ENCODE data around the gene PIGL.
"Not testable (repeated sequence)": the region's sequence is repeated elsewhere in the genome, so short reads cannot be mapped to it uniquely, and the experiment has no call there.

The PIGL gene

DNA sequence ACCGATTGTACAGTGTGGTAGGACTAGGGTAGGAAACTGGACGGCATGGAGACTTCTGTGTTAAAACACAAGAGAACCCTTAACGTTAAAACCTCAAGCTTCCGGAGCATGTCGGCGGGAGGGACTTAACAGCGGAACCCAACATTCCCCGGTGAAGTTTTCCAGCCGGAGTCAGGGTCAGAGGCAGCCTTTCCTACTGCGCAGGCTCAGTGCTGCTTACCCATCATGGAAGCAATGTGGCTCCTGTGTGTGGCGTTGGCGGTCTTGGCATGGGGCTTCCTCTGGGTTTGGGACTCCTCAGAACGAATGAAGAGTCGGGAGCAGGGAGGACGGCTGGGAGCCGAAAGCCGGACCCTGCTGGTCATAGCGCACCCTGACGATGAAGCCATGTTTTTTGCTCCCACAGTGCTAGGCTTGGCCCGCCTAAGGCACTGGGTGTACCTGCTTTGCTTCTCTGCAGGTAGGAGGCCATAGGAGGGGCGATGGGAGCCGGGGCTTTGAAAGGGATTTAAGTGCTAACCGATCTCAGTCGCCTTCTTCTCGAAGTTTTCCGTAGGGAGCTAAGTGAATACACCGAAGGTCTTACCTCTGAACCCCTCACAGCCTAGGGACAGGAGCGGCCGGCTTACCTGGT is at the start of gene PIGL:
Gene PIGL (plus strand): TSS at position 209 of the 634 bp plus-strand sequence. CDS start 17 bp downstream, at position 226.
- peak; percentile 67 for ATAC-seq
- H3K36me3 Mint-ChIP-seq, result peaks cover 40% of the 10 kb centered on the region
- no peaks in the 10 kb centered on the region for H3K9me3 Mint-ChIP-seq
- peak within 1 kb of the TSS; percentile 92 for H3K27ac Mint-ChIP-seq
- H3K4me1 Mint-ChIP-seq, result peaks cover 19% of the 10 kb centered on the region
- H3K4me3 Mint-ChIP-seq, result peak within 1 kb of the TSS; percentile 87
- peak; percentile 71 to 94 for DNase-seq (ENCODE audit: low spot score in 2 of 2)

DNA sequence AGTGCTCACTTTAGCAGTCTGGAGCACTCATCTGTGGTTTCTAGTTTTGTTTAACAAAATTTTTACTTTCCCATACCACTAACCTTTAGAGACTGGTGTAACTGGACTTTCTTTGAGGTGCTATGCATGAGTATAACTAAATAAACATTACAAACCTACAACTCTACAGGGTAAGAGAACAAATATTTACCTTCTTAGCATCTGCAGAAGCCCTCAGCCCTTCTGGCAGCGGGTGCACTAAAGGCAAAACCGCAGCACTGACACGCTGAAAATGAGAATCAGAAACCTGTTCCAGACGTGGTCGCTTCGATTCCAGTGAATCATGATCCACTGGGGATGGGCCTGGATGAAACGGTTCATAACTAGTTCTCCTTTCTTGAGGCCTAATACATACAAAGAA is 45.4 kb upstream of the PIGL start:
- Mint-ChIP-seq H3K4me1 (peaks cover 12% of the 10 kb centered on the region), H3K36me3 (peaks cover 73% of the 10 kb centered on the region), H3K9me3 (no peaks in the 10 kb centered on the region), H3K4me3 (no peak overlapping the region), H3K27ac (no peak overlapping the region)
- ATAC-seq, result no peak
- no peak for DNase-seq (ENCODE audit: low spot score in 2 of 2)

DNA sequence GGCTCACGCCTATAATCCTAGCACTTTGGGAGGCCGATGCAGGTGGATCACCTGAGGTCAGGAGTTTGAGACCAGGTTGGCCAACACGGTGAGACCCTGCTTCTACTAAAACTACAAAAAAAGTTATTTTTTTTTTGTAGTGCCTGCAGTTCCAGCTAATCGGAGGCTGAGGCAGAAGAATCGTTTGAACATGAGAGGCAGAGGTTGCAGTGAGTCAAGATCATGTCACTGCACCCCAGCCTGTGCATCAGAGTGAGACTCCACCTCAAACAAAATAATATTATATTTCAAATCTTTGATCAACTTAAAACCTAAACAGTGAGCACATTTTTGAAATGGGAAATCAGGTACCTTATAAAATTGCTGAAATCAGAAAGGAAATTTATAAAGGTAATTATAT is 38.2 kb upstream of the PIGL start:
- Mint-ChIP-seq H3K4me1 (peaks cover 5% of the 10 kb centered on the region), H3K9me3 (no peaks in the 10 kb centered on the region)
- DNase-seq (ENCODE audit: low spot score in 2 of 2), result no peak

DNA sequence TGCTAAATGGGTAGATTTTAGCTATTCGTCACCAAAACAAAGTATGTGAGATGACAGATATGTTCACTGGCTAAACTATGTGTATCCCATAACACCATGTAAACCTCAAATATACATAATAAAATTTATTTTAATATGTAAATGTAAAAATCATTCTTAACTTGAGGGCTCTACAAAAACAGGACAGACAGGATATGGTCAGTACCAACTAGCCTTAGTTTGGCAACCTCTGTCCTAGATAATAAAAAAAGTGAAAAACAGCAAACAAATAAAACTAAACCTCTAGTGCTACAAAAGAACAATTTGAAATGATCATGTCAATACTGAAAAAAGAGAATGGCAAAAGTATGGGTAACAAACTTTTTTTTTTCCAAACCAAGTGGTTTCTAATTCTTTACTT is 35.4 kb upstream of the PIGL start:
- H3K36me3 Mint-ChIP-seq, result peaks cover 69% of the 10 kb centered on the region
- peaks cover 19% of the 10 kb centered on the region for H3K4me1 Mint-ChIP-seq
- H3K4me3 Mint-ChIP-seq, result no peak overlapping the region
- ATAC-seq (no peak), DNase-seq (ENCODE audit: low spot score in 2 of 2) (no peak)
- no peak overlapping the region for H3K27ac Mint-ChIP-seq
- H3K9me3 Mint-ChIP-seq, result no peaks in the 10 kb centered on the region

More for the DNA sequence above, 38.2 kb upstream of the PIGL start:
- H3K4me3 Mint-ChIP-seq, result no peak overlapping the region
- ATAC-seq, result no peak
- H3K27ac Mint-ChIP-seq, result no peak overlapping the region
- H3K36me3 Mint-ChIP-seq, result peaks cover 42% of the 10 kb centered on the region

DNA sequence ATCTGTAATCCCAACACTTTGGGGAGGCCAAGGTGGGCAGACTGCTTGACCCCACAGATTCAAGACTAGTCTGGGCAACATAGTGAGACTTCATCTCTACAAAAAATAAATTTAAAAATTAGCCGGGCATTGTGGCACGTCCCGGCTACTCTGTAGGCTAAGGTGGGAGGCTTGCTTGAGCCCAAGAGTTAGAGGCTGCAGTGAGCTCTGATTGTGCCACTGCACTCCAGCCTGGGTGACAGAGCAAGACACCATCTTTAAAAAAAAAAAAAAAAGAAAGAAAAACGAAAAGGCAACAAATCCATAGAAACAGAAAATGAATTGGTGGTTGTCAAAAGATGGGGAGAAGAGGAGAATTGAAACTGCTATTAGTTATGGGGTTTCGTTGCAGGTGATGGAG is 29.4 kb upstream of the PIGL start:
- peak overlapping the region; percentile 17 for H3K27ac Mint-ChIP-seq
- peaks cover 24% of the 10 kb centered on the region for H3K4me1 Mint-ChIP-seq
- no peak for ATAC-seq
- peaks cover 97% of the 10 kb centered on the region for H3K36me3 Mint-ChIP-seq
- DNase-seq (ENCODE audit: low spot score in 2 of 2), result peak in 1 of 2 donors; percentile 15
- no peaks in the 10 kb centered on the region for H3K9me3 Mint-ChIP-seq
- H3K4me3 Mint-ChIP-seq, result no peak overlapping the region

DNA sequence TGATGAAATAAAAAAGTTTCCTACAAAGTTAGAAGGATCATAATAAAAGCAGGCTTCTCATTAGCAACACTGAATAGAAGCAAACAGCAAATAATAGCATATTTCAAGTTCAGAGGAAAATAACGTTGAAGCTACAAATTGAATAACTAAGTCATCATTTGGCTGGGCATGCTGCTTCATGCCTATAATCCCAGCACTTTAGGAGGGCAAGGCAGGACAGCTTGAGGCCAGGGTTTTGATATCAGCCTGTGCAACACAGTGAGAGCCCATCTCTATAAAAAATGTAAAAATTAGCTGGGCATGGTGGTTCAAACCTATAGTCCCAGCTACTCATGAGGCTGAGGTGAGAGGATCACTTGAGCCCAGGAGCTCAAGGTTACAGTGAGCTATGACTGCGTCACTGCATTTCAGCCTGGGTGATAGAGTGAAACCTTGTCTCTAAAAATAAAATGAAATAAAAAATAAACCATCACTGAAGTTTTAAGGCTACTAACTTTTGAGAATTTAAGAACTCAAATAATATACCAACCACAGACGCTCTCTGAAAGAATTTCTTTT is 27.1 kb upstream of the PIGL start:
- Mint-ChIP-seq H3K27ac (peak overlapping the region; percentile 33), H3K9me3 (no peaks in the 10 kb centered on the region), H3K36me3 (peaks cover 95% of the 10 kb centered on the region), H3K4me1 (peaks cover 22% of the 10 kb centered on the region), H3K4me3 (no peak overlapping the region)
- DNase-seq (ENCODE audit: low spot score in 2 of 2) (peak in 1 of 2 donors; percentile 17), ATAC-seq (no peak)

DNA sequence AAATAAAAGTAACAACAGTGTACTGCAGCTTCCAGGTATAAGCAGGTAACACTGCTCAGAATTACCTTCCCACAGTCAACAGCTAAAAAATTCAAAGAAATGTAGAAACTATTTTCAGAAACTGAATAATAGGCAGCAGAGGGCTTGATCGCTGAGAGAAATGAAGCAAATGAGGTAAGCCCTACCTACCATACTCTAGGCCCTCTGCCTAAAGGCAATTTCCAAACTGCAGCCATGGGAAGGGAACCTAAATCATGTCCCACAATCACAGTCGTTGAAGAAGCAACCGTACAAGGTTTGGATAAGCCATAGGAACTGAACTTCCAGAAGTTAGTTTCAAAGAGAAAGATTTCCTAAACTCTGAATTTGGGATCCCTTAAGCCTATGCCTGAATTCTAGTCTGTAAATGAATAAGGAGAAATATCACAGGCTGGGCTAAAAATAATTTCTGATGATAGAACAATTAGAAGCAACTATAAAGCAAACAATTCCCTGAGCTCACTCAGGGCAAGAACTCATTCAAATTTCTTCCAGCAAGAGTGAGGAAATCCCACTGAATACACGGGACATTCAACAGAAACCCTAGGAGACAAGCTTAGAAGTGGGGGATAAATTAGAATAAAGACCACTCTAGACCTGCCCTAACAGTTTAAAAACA is 26.2 kb upstream of the PIGL start:
- no peak overlapping the region for H3K27ac Mint-ChIP-seq

DNA sequence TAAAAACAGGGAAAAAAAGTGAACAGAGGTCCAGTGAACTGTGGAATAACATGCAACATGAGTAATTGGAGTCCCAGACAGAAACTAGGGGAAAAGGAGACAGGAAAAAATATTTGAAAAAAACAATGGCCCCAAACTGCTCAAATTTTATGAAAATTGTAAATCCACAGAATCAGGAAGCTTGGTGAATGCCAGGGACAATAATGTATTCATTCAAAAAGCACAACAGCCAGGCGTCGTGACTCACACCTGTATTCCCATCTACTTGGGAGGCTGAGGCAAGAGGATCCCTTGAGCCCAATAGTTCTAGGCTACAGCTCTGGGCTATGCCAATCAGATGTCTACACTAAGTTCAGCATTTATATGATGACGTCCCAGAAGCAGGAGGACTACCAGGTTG is 25.4 kb upstream of the PIGL start:
- no peaks in the 10 kb centered on the region for H3K9me3 Mint-ChIP-seq
- no peak overlapping the region for H3K4me3 Mint-ChIP-seq
- DNase-seq (ENCODE audit: low spot score in 2 of 2), result peak in 1 of 2 donors; percentile 22
- H3K27ac Mint-ChIP-seq, result no peak overlapping the region
- no peak for ATAC-seq
- peaks cover 92% of the 10 kb centered on the region for H3K36me3 Mint-ChIP-seq
- H3K4me1 Mint-ChIP-seq, result peaks cover 21% of the 10 kb centered on the region

More for the DNA sequence above, 26.2 kb upstream of the PIGL start:
- H3K4me1 Mint-ChIP-seq, result peaks cover 21% of the 10 kb centered on the region
- ATAC-seq (no peak), DNase-seq (ENCODE audit: low spot score in 2 of 2) (no peak)
- peaks cover 94% of the 10 kb centered on the region for H3K36me3 Mint-ChIP-seq
- no peaks in the 10 kb centered on the region for H3K9me3 Mint-ChIP-seq
- H3K4me3 Mint-ChIP-seq, result no peak overlapping the region

DNA sequence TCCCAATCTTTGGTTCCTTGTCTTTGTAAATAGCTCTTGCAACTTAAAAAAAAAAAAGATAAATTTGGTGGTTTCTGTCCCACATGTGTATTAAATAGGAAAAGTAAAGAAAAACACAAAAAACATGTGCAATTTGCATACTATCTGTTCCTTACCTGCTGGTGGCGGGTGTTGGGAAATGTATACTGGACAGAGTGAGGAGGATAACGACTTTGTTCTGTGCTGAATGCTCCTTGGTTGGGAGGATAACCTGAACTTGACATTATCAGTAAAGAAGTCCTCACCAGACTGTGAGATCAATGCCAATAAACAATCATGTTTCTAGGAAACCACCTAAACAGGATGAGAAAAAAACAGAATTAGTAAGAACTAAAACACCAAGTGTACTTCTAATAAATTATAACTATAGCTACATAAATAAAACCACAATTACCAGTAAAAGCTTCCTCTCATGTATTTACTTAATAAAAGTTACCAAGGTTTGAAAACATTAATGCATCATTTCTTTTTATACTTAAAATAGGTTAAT is 22.6 kb upstream of the PIGL start:
- DNase-seq (ENCODE audit: low spot score in 2 of 2), result peak in 1 of 2 donors; percentile 43
- Mint-ChIP-seq H3K36me3 (peaks cover 92% of the 10 kb centered on the region), H3K27ac (peak overlapping the region; percentile 13), H3K4me1 (peaks cover 25% of the 10 kb centered on the region)
- H3K9me3 Mint-ChIP-seq, H3K4me3 Mint-ChIP-seq, ATAC-seq: not testable (repeated sequence)

DNA sequence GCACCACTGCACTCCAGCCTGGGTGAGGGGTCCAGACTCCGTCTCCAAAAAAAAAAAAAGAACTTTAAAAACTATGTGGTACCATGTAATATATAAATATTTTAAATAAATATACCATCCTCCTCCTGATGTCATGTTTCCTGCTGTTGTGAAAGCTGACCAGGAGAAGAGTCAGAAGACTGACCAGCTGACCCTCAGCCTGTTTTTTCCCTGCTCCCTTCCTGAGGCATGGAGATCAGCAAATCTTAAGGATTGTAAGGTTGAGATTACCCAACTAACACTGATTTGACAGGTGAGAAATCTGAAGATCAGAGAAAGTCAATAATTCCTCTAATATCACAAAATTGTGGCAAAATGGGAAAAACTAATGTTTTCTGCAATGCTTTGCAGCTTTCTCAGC is 19.7 kb upstream of the PIGL start:
- Mint-ChIP-seq H3K27ac (peak overlapping the region; percentile 37), H3K4me1 (peaks cover 34% of the 10 kb centered on the region), H3K4me3 (no peak overlapping the region), H3K36me3 (peaks cover 69% of the 10 kb centered on the region), H3K9me3 (no peaks in the 10 kb centered on the region)
- DNase-seq (ENCODE audit: low spot score in 2 of 2), result peak in 1 of 2 donors; percentile 20
- ATAC-seq, result no peak

DNA sequence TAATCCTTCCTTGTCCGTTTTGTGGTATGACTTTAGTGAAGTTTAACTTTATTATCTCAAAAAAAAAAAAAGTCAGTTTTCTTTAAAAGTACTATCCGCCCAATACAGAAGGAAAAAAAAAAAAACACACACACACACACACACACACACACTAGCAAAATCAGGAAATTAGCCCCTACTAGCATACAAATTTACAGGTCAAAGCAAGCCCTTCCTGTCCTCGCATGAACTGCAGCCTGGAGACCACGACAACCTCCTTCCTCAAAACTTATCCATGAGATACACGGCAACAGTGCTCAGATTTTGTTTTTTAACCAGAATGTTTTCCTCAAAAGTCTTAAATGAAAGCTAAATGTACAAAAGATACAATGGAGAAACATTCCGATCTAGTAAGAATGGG is 17.9 kb upstream of the PIGL start:
- DNase-seq (ENCODE audit: low spot score in 2 of 2) (no peak), ATAC-seq (no peak)
- Mint-ChIP-seq H3K4me1 (peaks cover 42% of the 10 kb centered on the region), H3K4me3 (peak overlapping the region; percentile 7), H3K9me3 (no peaks in the 10 kb centered on the region), H3K27ac (peak overlapping the region; percentile 77), H3K36me3 (peaks cover 51% of the 10 kb centered on the region)

DNA sequence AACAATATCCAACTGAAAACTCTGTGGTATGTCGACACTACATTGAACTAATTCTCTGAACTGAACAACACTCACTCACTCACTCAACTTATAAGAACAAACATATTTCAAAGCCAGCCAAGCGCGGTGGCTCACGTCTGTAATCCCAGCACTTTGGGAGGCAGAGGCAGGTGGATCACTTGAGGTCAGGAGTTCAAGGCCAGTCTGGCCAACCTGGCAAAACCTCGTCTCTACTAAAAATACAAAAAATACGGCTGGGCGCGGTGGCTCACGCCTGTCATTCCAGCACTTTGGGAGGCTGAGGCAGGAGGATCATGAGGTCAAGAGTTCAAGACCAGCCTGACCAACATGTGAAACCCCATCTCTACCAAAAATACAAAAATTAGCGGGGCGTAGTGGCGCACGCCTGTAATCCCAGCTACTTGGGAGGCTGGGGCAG is 15.3 kb upstream of the PIGL start:
- not testable (repeated sequence) for H3K4me3 Mint-ChIP-seq, H3K27ac Mint-ChIP-seq, H3K9me3 Mint-ChIP-seq, ATAC-seq
- peak in 1 of 2 donors; percentile 28 for DNase-seq (ENCODE audit: low spot score in 2 of 2)
- Mint-ChIP-seq H3K36me3 (peaks cover 30% of the 10 kb centered on the region), H3K4me1 (peaks cover 46% of the 10 kb centered on the region)

DNA sequence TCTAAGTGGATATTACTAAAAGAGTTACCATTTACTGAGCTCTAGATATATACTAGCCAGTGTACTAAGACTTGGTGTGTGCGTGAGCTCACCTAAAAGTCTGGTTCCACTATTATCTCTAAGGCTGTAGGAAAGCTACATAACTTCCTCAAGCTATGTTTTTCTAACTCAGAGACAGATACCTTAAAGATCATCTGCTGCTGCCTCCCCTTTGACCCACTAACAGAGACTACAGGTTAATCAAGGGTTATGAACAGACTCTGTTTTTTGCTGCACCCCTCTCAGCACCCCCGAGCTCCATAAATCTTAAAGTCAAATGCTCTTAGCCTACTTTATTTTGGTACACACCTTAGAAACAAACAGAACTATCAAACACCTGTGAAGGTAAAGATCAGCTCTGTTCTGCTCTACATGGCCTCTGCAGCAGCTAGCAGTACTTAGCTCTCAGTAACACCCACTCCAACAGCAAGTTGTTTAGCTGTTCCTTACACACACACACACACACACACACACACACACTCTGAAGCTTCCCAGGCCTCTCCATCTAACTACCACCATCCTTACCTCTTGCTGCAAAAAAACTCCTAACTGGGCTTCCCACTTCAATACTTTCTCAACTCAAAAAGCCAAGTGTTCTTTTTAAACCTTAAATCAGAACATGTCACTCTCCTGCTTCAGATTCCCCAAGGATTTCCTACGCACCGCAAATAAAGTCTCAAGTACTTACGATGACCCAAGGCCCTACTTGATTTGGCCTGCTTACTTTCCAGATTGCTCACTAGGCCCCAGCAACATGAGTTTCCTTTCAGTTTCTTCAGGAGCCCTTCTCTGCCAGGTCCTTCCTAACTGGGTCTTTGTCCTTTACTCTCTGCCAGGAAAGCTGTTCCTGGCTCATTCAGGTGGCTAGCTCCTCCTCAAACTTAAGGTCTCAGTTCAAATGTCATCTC is 14.2 kb upstream of the PIGL start:
- peak in 1 of 2 donors; percentile 46 for DNase-seq (ENCODE audit: low spot score in 2 of 2)
- peak overlapping the region; percentile 18 for H3K4me3 Mint-ChIP-seq
- peaks cover 46% of the 10 kb centered on the region for H3K4me1 Mint-ChIP-seq

DNA sequence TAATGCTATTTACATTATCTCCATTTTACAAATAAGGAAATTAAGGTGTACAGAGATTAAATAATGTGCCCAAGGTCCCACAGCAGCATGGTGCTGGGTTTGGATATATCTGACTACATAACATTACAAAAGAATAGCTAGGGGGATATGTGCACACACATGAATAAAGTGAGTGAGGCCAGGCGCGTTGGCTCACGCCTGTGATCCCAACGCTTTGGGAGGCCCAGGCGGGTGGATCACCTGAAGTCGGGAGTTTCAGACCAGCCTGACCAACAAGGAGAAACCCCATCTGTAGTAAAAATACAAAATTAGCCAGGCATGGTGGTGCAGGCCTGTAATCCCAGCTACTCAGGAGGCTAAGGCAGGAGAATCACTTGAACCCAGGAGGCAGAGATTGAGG is 12.2 kb upstream of the PIGL start:
- H3K4me3 Mint-ChIP-seq, result not testable (repeated sequence)
- H3K4me1 Mint-ChIP-seq, result peaks cover 38% of the 10 kb centered on the region

More for the DNA sequence above, 14.2 kb upstream of the PIGL start:
- H3K27ac Mint-ChIP-seq, result peak overlapping the region; percentile 85
- not testable (repeated sequence) for ATAC-seq, H3K9me3 Mint-ChIP-seq
- peaks cover 19% of the 10 kb centered on the region for H3K36me3 Mint-ChIP-seq

DNA sequence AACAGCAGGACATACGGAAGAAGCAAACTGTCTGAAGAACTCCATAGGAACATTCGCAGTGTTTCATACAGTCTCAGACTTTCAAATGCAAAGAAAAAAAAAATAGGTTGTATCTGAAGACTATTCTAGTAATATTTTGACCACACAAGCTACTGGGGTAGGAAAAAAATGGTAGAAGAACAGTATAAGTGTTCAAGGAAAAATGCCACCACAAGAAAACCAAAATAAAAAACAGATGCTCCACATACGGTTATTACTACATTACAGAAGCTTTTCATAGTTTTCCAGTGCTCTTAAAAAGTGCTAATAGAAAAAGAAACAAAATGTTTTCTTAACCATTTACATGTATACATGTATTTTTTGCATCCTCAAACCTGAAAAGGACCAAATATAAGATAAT is 5.4 kb upstream of the PIGL start:
- Mint-ChIP-seq H3K27ac (no peak overlapping the region), H3K4me3 (no peak overlapping the region), H3K4me1 (peaks cover 18% of the 10 kb centered on the region), H3K9me3 (no peaks in the 10 kb centered on the region), H3K36me3 (peaks cover 16% of the 10 kb centered on the region)
- no peak for DNase-seq (ENCODE audit: low spot score in 2 of 2)
- no peak for ATAC-seq

More for the DNA sequence above, 12.2 kb upstream of the PIGL start:
- not testable (repeated sequence) for H3K9me3 Mint-ChIP-seq, ATAC-seq
- H3K27ac Mint-ChIP-seq, result peak overlapping the region; percentile 70
- peaks cover 11% of the 10 kb centered on the region for H3K36me3 Mint-ChIP-seq
- peak in 1 of 2 donors; percentile 36 for DNase-seq (ENCODE audit: low spot score in 2 of 2)

Data from stimulated activated effector memory CD8-positive, alpha-beta T cell treated with anti-CD3 and anti-CD28 coated beads, Interleukin-12 subunit alpha, Interleukin-12 subunit beta, amount 100 ng/mL, for 72 hours (primary cell).